GM08714 (cell line): ENCODE results near the gene CCDC149.

ENCODE experiments used
- H3K4me3 ChIP-seq: fragments of 200-500 bp; sonication (Bioruptor generic); 2 replicates; pipeline ENCODE4 v1.5.1; 2014; ENCODE audit warnings: mild to moderate bottlenecking, low read length, inconsistent platforms
- ZNF274 ChIP-seq: IDR thresholded peaks from 2 replicates; pipeline ENCODE4 v1.6.1; 2012; ENCODE audit warnings: mild to moderate bottlenecking, low read depth, low read length

Gene CCDC149

DNA sequence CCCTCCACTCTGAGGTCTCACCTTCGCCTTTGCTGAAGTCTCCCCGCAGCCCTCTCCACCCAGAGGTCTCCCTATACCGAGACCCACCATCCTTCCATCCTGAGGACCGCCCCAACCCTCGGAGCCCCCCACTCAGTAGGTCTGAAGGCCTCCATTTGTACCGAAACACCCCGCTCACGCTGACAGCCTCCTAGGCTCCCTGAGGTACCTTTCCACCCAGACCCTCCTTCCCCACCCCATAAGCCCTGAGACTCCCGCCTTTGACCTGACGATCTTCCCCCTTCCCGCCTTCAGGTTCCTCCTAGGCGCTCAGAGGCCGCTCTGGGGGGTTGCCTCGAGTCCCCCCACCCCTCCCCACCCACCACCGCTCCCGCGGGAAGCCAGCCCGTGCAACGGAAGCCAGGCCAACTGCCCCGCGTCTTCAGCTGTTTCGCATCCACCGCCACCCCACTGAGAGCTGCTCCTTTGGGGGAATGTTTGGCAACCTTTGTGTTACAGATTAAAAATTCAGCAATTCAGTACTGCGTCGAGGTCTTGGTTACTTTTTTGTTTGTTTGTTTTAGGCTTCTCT is 112.4 kb downstream of the CCDC149 start:
- H3K4me3 ChIP-seq = no peak overlapping the region
- no peak for TF ChIP-seq ZNF274

DNA sequence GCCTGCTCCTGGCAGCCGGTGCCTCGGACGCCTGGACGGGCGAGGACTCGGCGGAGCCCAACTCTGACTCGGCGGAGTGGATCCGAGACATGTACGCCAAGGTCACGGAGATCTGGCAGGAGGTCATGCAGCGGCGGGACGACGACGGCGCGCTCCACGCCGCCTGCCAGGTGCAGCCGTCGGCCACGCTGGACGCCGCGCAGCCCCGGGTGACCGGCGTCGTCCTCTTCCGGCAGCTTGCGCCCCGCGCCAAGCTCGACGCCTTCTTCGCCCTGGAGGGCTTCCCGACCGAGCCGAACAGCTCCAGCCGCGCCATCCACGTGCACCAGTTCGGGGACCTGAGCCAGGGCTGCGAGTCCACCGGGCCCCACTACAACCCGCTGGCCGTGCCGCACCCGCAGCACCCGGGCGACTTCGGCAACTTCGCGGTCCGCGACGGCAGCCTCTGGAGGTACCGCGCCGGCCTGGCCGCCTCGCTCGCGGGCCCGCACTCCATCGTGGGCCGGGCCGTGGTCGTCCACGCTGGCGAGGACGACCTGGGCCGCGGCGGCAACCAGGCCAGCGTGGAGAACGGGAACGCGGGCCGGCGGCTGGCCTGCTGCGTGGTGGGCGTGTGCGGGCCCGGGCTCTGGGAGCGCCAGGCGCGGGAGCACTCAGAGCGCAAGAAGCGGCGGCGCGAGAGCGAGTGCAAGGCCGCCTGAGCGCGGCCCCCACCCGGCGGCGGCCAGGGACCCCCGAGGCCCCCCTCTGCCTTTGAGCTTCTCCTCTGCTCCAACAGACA is 113.1 kb downstream of the CCDC149 start:
- H3K4me3 ChIP-seq = no peak overlapping the region
- TF ChIP-seq ZNF274 = no peak

DNA sequence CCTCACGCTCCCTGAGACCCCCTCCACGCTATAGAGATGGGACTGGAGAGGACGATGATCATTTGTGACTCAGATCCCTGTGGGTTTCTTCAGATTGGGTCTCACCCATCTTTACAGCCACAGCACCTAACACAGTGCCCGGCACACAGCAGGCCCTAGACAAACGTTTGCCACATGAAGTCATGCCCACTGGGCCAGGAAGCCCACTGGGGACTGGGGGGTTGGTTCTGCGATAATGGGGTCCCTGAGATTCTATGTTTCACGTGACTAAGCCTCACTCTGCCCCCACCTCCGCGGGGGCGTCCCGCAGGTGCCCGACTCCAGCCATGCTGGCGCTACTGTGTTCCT is 113.7 kb downstream of the CCDC149 start:
- TF ChIP-seq ZNF274 = no peak
- H3K4me3 ChIP-seq = no peak overlapping the region

DNA sequence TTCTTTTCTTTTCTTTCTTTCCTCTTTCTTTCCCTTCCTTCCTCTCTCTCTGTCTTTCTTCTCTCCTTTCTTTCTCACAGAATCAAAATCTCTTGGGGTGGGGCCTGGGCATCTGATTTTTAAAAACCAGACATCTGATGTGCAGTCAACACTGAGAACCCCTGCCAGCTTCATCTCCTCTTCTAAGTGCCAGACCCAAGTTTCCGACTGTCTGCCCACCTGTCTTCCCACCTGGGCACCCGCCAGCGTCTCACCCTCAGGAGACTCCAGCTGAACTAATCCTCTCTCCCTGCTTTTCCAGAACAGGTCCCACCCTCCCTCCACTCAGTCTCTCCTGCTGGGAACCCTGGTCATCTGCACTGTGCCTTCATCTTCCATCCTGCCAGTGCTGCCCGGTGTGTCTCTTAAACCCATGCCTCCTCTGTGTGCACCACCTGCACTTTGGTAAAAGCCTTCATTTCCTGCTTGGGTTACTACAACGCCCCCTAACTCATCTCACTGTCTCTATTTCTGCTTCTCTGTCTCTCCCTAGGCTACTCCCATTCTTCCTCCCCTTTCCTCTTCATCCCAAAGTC is 114.7 kb downstream of the CCDC149 start:
- TF ChIP-seq ZNF274 = no peak
- H3K4me3 ChIP-seq = no peak overlapping the region

DNA sequence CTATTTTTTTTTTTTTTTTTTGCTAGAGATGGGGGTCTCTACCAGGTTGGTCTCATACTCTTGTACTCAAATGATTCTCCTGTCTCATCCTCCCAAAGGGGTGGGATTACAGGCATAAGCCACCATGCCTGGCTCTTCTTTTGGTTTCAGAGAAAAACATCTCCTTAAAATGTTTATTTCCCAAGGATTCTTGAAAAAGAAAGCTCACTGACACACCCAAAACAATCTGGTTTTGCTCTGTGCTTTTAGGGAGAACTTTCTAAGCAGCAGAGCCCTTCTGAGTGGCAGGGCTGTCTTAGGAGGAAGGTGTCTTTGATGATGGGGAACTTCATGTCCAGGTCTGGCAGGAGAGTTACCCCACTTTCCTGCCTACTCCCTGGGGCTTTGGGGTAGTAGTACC is 116.2 kb downstream of the CCDC149 start:
- TF ChIP-seq ZNF274 = no peak
- no peak overlapping the region for H3K4me3 ChIP-seq

DNA sequence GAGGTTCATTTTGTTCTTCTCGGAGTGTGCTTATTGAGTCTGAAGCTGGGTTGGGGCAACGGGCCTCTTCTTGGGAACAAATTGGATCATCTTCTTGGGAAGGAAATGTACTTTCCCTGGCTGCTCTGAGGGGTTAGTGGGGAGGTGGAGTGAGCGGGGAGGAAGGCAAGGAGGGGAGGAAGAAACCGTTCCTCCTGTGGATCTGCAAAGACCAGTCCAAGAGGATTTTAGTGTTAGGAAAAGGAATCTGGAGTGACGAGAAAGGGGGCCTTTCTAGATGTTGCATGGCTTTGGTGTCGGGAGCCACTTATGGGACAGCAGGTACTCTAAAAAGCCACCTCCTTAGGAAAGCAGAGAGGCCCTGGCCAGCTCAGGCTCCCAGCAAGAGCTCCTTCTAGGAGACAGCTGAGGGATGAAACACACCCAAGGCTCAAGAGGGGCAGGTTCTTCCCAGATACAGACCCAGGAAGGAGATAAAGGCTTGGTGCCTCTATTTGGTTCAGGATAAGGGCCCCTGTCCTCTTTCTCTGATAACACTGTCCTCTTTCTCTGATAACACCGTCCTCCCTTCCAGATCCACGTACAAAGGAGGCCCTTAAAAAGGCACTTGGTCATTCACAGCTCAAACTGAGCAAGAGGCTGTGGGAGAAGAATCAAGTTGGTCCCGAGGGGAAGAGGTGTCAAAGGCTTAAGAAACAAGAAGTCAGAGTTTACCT is 117.0 kb downstream of the CCDC149 start:
- no peak overlapping the region for H3K4me3 ChIP-seq

DNA sequence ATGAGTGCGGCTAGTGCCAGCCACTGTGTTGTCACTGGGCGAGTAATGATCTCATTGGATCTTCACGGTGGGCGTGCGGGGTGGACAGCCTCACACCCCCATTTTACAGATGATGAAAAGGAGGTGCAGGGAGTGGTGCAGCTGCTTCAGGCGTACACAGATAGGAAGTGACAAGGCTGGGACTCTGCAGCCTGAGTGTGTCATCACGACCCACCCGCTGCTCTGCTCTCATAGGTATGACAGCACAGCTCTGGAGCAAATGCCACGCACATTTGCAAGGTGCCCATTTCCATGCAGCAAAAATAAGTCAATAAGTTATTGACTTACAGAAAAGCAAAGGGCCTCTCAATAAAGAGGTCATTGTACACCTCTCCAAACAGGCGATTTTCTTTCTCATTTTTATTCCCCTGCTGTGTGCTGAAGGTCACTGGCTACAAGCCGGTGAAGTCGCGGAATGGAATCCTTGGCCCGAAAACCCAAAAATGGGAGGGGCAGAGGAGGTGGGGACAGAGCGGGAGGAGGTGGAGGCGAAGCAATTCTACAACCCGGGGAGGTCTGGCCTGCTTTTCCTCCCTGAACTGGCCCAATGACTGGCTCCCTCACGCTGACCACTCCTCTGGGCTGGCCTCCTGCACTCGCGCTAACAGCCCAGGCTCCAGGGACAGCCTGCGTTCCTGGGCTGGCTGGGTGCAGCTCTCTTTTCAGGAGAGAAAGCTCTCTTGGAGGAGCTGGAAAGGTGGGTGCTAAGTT is 117.8 kb downstream of the CCDC149 start, which contains the start of gene SOD3:
SOD3 (plus strand) TSS at position 658 of the 750 bp plus-strand sequence. CDS start 3,949 bp downstream, outside the sequence.
- no peak for TF ChIP-seq ZNF274
- no peak within 1 kb of the TSS for H3K4me3 ChIP-seq

More for the DNA sequence above, 117.0 kb downstream of the CCDC149 start:
- TF ChIP-seq ZNF274 = no peak

DNA sequence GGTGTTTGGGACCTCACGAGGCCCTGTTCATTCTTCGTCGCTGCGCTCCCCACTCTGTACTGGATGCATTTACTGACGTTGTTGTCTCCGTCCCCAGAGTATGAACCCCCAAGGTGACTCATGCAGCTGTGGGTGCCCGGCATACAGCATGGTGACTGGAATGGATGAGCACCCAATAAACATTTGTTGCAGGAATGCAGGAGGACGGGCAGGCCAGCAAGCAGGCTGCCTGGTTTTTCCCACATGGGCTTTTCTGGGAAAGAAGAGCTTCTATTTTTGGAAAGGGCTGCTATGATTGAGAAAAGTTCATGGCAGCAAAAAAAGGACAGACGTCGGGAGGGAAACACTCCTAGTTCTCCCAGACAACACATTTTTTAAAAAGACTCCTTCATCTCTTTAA is 118.4 kb downstream of the CCDC149 start:
- no peak for TF ChIP-seq ZNF274
- H3K4me3 ChIP-seq = no peak overlapping the region

DNA sequence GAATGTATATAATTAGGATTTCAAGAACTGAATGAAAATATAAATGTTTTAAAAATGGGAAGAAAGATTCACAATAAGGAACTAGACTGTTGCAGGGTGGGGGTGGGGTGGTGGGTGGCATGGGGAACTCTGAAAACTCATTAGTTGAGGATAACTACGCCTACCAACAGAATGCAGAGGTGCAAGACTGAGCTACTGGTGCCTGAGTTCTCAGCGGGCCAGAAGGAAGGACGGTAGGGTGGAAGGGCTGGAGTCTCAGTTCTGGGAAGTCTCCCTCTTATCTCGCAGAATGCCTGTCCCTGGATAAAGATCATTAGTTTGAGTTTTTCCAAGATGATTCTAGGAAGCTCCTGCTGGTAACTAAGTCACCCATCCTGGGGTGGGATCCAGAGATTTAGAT is 118.8 kb downstream of the CCDC149 start:
- no peak overlapping the region for H3K4me3 ChIP-seq
- no peak for TF ChIP-seq ZNF274

DNA sequence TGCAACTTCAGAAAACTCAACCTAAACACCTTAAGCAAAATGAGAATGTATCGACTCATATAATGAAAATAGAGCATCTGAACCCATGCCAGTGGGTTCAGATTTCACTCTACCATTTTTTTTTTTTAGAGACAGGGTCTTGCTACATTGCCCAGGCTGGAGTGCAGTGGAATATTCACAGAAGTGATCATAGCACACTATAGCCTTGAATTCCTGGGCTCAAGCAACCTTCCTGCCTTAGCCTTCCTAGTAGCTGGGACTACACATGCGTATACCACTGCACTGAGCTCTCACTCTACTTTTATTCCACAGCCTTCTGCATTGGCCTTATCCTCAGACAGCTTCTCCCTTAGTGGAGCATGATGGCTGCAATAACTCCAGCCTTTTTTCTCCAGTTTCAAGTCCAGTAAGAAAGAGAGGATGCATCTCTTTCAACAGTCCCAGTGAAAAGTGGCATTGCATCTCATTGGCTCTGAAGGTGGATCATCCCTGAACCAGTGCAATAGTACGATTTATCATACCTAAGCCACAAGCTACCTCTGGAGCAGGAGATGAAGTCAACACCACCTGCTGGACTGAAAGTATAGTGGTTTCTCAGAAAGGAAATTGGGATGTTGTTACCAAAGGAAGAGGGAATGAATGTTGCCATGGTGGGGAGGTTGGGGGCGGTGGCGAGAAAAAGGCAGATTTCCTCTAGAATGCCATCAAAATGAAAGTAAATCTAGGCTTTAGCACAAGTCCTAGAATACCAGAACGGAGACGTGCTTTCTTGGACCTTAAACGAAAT is 119.4 kb downstream of the CCDC149 start:
- TF ChIP-seq ZNF274 = no peak

DNA sequence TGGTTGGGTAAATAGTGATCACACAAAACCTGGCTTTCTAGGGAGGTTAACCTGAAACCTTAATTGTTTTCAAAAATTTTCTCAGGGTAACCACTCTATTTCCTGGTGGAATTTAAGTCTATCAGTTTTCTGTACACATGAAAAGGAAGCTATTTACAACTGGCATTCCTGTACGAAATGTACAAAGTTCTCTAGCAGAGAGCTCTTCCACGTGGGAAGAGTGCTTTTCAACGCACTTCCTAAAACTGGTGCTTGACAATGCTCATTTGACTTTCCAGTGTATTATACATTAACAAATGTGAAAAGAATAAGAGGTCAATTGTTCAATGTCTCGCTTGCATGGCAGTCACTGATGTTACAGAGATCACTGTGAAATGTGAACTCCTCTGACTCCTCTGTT is 120.3 kb downstream of the CCDC149 start:
- TF ChIP-seq ZNF274 = no peak
- H3K4me3 ChIP-seq = no peak overlapping the region

More for the DNA sequence above, 119.4 kb downstream of the CCDC149 start:
- H3K4me3 ChIP-seq = no peak overlapping the region

DNA sequence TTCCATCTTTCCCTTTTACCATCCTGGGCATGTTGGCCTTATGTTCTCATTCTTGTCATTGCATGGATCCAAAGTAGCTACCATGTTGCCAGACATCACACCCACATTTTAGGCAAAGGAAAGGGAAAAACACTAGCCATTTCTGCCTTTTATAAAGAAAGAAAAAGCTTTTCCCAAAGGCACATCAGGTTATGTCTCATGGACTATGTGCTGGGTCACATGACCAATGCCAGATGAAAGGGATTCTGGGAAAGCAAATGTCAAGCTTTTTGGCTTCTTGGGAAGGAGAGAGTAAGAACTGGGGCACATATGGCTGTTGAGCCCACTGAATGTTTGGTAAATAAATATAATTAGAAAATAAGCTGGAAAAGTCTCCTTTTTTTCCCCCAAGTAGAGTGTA is 121.8 kb downstream of the CCDC149 start:
- no peak for TF ChIP-seq ZNF274
- H3K4me3 ChIP-seq = no peak overlapping the region

DNA sequence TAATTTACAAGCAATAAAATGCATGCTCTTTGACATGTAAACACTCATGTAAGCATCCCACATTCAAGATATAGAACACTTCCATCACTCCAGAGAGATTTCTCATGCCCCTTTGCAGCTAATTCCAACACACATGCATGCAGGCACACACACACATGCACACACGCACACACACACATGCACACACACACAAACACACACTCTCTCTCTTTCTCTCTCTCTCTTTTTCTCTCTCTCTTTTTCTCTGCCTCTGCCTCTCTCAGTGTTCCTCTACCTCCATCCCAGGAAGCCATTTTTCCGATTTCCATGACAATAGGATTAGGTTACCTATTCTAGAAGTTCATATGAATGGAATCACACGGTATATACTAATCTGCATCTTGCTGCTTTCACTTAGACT is 129.3 kb downstream of the CCDC149 start:
- no peak overlapping the region for H3K4me3 ChIP-seq
- TF ChIP-seq ZNF274 = no peak
